Colon (tissue), 2 donors: ENCODE data around the gene LRP3.

Experiments used
- FAIRE-seq: peaks from 2 replicates; lab custom pipeline; 2012; peaks lifted over from hg19 to GRCh38; lab: Jason Lieb, UNC
- donor health status: control.
- donor health status: control.

The LRP3 gene

DNA sequence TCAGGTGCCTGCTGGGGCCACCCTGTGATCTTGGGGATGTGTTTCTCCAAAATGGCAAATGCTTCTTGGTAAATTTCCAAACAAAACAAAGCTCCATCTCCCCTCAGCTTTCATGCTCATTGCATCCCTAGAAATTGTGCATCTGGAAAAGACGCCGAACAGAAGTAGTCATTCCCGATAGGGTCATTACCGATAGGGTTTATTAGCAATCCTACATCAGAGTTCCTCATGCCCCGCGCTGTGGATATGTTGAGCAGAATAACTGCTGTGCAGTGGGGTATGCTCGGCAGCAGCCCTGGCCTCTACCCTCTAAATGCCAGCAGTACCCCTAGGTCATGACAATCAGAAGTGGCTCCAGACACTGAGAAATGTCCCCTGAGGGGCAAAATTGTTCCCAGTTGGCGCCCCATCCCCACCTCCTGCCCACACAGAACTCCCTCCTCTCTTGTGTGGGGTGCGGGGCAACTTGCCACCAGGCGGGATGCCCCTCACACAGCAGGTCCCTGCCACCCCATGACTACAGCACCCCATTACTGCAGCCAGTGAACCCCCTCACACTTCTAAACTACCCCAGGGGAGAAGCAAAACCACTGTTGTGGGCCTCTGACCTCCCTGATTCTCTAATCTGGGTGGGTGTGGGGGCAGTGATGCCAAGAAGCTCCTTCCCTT is 44.5 kb downstream of the LRP3 start:
- no peak for FAIRE-seq

DNA sequence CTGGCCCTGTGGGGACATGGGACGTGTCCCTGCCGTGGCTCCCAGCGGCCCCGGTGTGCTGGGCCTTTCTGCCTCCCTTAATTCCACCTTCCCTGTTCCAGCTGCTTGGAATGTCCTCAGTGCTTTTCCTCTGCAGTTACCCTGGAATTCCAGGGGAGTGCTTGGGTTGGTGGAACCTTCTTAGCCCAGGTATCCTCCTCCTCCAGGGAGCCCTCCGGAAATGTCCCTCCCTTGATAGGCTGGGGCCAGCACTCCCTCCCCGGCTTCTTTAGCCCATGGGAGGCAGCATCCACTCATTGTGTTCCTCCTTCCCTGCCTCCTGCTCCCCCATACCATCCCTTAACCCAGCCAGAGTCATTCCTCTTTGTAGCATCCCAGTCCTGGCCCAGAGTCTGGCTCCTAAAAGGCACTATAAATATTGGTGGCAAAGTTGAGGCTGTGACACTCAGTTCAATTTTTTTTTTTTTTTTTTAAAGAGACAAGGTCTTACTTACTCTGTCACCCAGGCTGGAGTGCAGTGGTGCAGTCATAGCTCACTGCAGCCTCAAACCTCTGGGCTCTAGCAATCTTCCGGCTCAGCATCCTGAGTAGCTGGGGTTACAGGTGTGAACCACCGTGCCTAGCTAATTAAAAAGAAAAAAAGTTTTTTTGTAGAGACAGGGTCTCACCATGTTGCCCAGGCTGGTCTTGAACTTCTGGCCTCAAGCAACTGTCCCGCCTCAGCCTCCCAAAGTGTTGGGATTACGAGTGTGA is 45.3 kb downstream of the LRP3 start:
- no peak for FAIRE-seq

DNA sequence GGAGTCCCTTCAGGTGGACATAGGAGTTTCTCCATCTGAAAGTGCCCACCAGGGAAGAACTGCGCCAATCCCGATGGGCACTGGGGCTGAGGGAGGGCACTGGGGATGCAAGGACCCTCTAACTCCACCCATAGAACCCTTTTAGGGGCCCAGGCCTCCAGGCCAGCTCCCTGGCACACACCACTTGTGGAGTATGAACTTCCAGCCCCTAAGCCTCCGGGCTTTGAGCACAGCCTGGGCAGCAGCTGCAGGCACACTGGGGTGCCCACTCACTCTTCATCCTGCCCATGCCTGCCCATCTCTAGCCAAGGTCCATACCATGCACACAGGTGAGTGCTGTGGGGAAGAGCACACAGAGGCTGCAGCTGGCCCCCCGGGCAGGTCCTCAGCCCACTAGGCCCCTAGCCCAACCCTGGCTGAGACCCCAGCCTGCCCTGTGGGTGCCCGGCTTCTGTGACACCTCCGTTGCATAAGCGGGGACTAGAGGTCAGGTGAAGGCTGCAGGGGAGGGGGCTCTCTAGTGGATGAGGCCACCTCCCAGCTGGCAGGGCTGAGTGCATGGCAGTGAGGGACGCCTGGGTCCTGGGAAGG is 46.1 kb downstream of the LRP3 start:
- FAIRE-seq, result no peak

DNA sequence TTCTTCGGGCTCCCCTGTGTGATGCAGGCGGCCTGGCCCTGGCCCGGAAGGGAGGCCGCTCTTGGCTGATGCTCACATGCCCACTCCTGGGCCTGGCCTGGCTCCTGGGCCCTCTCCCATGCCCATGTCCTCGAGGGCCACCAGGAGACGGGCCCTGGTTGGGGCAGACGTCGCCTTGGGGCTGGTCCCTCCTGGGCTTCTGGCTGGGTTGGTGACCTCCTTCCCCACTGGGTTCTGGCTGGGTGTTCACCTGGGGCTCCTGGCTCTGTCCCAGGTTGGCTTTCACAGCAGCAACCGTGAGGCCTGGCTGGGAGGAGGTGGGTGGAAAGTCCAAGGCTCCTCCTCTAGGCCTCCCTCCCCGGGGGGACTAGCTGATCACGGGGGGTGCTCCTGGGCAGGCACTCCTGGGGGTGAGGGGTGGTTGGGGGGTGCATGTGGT is 47.0 kb downstream of the LRP3 start:
- no peak for FAIRE-seq

DNA sequence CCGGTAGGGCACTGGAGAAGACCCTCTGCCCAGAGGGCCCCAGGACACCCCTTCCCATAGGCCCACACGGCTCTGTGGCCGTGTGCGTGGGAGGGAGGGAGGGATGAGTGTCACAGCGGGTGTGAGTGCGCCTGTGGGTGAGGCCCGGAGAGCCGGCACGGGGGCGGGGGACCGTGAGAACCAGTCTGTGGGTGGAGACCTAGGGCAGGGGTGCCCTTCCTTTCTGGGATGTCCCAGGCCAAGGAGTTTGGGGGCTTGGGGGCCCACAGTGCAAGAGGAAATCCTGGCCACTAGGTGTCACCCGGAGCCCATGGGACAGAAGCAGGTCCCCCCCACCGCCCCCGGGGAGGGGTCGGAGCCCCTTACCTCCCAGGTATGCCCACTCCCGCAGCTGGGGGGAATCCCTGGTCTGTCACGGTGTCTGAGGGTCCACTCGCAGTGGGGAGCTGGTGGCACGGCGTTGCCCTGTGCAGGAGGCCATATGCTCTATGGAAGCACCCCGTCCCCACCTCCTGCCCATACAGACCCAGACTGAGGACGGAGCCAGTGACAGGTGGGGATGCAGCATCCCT is 47.5 kb downstream of the LRP3 start:
- FAIRE-seq, result no peak

DNA sequence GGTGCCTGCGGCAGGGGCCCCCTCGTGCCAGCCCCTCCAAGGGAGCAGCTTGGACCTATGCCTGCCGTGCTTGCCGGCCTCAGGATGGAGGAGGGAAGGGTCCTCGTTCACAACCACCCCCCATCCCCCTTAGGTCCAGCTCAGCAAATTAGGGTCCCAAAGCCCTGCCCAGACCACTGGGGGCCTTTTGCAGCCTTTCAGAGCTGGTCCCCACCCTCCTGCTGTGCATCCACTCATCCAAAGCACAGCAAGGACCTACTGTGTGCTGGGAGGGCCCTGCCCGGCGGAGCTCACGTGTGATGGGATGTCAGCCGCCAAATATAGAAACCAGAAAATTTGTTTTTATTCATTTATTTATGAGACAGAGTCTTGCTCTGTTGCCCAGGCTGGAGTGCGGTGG is 48.0 kb downstream of the LRP3 start:
- no peak for FAIRE-seq

DNA sequence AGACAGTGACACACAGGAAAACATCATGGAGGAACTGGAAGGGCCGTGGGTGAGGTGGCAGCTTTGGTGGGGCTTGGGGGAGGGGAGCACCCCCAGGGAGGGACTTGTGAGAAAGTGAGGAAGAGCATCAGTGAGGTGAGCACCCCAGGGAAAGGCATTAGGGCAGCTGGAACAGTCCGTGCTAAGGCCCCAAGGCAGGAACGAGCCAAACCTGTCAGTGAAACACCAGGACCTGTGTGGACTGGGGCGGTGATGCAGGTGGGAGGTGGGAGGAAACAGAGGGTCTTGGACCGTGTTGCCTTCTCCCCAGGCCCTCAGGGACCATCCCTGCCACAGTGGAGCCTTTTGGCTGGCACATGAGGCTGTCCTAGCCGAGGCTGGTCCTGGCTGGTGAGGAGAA is 48.8 kb downstream of the LRP3 start:
- FAIRE-seq, result no peak

DNA sequence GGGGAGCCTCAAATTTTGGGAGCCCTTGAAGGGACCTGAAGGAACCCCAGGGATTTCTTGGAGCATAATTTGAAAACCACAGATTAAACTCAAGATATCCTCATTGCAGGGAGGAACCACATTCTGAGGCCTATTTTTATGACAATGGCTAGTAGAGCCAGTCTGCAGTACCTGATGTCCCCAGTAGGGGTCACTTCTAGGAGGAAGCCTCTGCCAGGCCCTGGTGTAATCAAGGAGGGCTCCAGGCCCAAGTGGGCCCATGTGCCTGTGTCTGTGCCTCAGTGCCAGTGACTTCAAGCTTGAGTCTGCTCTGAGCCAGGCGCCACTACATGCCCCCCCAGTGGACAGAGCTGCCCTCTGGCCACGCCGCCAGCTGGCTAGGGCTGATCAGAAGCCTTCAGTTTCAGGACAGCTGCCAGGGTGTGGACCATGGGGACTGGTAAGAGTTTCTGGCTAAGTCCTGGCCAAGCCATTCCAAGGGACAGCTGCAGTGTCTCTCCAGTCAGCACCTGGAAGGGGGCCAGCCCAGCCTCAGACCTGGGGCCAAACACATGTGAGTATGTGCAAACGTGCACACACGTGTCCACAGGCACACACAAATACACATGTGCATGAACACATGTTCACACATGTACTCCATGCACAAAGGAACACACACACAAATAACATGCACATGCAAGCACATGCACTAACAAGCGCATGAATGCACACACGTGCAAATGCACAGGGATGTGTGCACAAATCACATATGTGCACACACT is 52.0 kb downstream of the LRP3 start:
- FAIRE-seq, result no peak

DNA sequence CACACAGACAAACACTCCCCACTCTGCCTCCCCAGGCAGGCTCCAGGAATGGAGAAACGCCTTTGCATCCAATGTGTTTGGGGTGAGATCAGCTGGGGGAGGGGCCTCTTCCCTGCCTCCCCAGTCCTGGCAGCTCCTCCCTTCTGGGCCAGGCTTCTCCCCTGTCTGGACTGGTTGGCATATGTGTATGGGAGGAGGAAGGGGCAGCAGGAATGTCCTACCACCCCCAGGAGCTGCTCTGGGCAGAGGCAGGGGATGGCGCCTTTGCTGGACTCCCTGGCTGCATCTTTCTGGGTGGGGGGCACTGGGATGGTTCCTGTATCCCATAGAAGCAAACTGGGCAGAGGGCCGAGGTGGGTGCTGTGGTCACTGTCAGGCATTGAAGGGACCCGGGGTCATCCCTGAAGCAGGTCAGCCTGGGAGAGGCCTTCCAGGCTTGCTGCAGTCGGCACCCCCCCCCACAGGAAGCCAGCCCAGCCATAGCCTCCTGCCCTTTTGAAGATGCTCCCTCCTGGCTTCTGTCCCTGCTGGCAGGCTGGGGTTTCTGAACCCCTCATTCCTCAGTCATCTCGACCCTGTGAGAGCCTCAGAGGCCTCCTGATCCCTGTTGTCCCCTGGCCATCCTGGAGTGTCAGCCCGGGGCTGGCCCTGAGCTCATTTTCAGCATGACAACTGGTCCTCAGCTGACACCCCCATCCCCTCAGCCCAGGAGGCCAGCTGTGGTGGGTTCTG is 52.7 kb downstream of the LRP3 start:
- no peak for FAIRE-seq

DNA sequence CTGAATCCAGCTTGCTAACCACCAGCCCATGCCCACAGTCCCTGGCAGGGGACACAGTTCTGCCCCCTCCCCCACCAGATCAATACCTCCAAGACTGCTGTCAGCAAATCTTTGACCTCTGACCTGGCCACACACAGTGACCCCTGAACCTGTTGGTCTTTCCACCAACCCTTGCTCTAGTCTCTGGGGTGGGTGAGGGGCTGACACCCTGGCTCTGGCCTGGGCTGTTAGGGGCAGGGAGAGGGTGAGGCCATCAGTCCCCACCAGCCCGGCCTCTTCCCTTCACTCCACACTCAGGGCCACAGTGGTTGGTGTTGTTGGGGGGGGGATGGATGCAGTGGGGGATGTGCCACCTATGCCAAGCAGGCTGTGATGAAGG is 53.3 kb downstream of the LRP3 start:
- FAIRE-seq, result no peak

DNA sequence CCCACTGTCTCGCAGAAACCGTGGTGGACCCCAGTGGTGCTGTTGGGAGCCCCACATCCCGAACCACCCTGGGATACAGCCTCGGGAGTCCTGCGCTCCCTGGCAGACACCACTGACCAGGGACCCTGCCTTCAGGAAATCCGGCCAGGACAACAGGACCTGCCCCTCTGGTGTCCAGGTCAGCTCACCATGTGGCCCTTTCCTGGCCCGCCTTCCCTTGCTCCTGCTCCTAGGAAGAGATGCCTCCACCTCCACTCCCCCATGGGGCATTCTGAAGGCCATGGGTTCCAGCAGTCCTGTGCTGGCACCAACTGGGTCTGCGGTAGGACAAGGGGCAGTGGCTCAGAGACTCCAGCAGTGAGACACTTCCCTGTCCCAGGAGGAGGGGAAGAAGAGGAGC is 54.0 kb downstream of the LRP3 start:
- no peak for FAIRE-seq

DNA sequence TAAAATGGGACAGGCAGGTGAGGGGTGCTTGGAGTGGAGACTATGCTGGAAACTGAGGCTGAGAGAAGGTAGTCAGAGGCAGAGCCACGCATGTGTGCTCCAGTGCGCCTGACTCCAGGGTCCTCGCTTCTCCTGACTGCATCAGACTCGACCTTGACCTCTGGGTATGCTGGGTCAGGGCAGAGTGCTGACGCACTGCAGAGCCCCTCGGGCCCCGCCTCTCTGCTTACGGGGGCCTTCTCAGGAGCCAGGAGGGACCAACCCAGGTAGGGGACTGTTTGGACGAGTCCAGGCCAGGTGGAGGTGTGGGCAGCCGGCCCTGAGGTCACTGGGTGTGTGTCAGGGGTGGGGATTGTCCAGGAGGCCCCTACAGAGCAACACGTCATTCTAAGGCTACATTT is 54.4 kb downstream of the LRP3 start:
- FAIRE-seq, result no peak

DNA sequence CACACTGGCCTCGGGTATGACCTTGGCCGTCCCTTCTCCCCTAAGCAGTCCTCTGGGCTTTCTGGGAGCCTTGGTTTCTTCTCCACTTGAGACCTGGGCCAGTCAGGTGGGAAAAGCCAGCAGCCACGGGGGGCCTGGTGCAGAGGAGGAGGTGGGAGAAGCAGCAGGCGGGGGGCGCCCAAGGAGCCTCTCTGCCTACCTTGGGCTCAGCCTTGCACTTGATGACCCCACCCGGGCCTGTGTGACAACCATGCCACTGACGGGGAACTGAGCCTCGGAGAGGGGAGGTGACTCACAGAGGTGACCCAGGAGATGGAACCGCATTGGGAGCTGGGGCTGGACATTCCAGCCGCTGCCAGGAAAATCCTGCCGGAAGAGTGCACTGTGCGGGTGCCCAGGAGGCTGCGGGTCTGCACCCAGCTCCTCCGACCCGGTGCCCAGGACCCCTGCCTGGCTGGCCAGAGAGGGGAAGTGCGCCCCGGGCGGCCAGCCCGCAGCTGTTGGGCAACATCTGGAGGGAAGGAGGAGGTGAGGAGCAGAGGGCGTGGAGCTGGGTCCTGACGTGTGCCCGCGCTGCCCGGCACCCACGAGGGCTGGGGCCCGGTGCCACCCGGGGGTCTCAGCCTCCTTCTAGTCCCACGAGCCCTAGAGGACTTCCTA is 55.0 kb downstream of the LRP3 start:
- FAIRE-seq, result no peak

DNA sequence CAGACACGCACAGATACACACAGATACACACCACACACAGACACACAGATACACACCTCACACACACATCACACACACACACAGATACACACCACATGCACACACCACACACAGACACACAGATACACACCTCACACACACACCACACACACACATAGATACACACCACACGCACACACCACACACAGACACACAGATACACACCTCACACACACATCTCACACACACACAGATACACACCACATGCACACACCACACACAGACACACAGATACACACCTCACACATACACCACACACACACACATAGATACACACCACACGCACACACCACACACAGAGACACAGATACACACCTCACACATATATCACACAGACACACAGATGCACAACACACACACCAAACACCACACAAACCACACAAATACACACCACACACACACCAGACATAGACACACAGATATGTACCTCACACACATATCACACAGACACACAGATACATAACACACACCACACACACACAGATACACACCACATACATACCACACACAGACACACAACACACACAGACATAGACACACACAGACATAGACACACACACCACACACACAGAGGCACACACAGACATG is 55.7 kb downstream of the LRP3 start:
- FAIRE-seq, result peak; percentile 81

DNA sequence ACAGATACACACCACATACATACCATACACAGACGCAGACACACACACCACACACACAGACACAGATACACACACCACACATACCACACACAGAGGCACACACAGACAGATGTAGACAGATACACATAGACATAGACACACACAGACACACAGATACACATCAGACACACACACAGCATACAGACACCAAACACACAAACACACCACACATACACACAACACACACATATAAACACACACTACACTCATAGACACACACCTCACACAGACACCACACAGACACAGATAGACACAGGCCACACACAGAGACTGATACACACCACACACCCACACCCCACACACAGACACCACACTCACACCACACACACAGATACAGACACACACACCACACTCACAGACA is 56.4 kb downstream of the LRP3 start:
- FAIRE-seq, result no peak

DNA sequence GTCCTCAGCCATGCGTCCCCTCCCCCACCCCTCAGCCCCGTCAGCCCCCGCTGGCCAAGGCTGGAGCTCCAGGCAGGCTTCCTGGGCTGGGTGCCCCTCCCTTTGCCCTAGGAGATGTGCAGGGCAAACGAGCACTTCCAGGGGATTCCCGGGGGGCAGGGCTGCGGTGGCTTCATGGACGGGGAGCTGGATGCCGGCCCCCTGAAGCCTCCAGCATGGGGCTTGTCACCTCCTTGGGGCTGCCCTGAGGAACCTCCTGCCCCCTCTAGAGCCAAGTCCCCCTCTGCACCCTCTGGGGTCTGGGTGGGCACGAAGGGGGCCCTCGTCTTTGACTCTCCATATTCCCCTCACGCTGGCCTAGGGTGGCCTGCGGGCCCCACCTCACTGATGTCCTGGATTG is 56.9 kb downstream of the LRP3 start:
- no peak for FAIRE-seq

DNA sequence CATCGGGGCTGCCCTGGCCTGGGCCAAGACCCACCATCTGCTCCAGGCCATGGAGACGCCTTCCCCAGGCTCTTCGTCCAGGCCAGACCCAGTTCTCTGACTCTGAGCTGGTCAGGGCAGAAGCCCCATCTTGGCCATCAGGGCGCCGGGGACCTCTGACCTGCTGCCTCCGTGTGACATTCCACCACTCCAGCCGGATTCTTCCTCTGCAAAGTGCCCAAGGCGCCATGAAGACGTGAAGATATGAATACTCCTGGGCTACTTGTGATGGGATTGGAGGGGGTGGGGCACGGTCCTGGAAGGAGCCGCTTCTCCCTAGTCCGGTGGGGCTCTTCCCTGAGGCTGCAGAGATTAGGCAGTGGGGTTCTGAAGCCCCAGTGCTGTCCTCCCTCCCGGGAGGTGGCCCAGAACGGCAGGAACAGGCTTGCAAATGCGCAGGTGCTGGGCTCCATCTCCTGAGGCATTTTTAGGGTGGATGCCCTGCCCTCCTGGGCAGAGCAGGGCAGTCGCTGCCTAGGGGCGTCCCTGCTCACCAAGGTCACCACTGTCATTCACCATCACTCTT is 57.5 kb downstream of the LRP3 start:
- no peak for FAIRE-seq

DNA sequence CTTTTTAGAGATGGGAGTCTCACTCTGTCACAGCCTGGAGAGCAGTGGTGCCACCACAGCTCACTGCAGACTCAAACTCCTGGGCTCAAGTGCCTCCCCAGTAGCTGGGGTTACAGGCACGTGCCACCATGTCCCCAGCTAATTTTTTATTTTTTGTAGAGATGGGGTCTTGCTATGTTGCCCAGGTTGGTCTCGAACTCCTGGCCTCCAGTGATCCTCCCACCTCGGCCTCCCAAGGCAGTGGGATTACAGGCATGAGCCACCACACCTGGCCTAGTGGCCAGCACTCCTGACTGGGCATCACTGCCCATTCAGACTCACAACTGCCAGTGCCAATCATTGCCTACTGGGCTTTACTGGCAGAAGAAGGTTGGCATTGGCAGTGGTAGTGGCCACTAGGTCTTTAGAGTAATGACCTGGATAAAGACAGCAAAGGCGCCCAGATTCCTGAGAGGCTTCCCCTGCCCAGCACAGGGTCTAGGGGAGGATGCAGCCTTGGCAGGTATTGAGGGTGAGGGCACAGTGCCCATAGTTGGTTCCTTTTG is 58.4 kb downstream of the LRP3 start:
- FAIRE-seq, result no peak

DNA sequence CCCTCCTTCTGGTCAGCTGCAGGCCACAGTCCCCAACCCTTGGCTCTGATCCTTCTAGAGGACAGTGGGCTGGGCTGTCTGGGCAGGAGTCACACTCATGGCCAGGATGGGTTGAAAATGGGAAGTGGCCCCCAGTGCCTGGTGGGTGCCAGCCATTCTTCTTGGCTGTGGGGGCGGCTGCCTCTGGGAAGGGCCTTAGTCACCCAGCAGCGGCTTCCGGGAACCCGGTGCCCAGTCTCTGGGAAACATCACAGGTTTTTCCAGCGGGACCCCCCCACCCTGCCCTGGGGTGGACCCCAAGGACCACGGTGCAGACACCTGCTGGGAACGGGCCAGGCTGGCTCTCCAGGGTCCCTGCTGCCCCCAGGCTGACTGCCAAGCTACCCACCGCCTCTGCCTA is 58.8 kb downstream of the LRP3 start:
- FAIRE-seq, result no peak

DNA sequence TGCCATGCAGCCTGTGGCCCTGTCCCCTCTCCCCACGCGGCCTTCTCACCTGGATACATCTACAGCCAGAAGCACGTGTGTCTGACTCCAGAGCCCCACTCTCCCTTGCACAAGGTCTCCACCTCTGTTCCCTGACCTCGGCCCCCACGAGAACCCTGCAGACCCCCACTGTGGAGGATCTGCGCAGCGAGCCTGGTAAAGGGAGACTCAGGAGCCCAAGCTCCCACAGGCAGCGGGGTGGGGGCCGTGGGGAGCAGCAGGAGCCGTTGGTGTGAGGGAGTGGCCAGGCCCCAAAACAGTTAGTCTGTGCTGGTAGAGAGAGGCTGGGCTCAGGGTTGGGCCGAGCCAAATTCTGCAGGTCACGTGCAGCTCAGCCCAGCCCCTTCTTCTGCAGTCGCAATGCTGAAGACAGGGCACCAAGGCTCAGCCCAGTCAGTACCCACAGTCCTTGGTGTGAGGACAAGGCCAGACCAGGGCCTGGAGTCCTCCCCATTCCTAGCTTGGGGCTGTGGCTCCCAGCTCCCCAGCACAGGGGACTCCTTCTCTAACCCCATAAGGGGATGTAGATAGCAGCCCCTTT is 60.2 kb downstream of the LRP3 start:
- FAIRE-seq, result no peak
